Fibroblast of mammary gland (primary cell): ENCODE measurements around the gene FGF13.

Source experiments
- DNase-seq: peaks from one replicate; pipeline ENCODE4 v3.0.0-alpha.2; 2010; ENCODE audit warnings: low read depth
- H3K4me3 ChIP-seq: 2 replicates; pipeline ENCODE4 v1.5.1; 2011; ENCODE audit warnings: low read depth, mild to moderate bottlenecking, low read length, moderate library complexity; ENCODE audit not compliant: control insufficient read depth
- CTCF ChIP-seq: conservative IDR thresholded peaks from 2 replicates; pipeline ENCODE4 v1.5.1; 2011; ENCODE audit warnings: low read depth, low read length, inconsistent platforms; ENCODE audit not compliant: control insufficient read depth, insufficient read depth

The FGF13 gene

GRCh38 chrX:138708268-138708667, 3.2 kb downstream of the FGF13 start:
- TF ChIP-seq CTCF: no peak

GRCh38 chrX:138704596-138704995, 6.9 kb downstream of the FGF13 start:
- TF ChIP-seq CTCF: no peak
- no peak overlapping the region for H3K4me3 ChIP-seq
- DNase-seq: no peak

More at GRCh38 chrX:138708268-138708667, 3.2 kb downstream of the FGF13 start:
- no peak overlapping the region for H3K4me3 ChIP-seq
- no peak for DNase-seq

GRCh38 chrX:138704101-138704500, 7.4 kb downstream of the FGF13 start:
- no peak for TF ChIP-seq CTCF
- no peak overlapping the region for H3K4me3 ChIP-seq
- DNase-seq: no peak

GRCh38 chrX:138692591-138692990, 18.9 kb downstream of the FGF13 start:
- no peak for TF ChIP-seq CTCF
- H3K4me3 ChIP-seq: no peak overlapping the region

GRCh38 chrX:138691186-138691585, 20.3 kb downstream of the FGF13 start:
- H3K4me3 ChIP-seq: no peak overlapping the region
- TF ChIP-seq CTCF: no peak
- no peak for DNase-seq

More at GRCh38 chrX:138692591-138692990, 18.9 kb downstream of the FGF13 start:
- no peak for DNase-seq

GRCh38 chrX:138690591-138690990, 20.9 kb downstream of the FGF13 start:
- no peak for DNase-seq
- no peak for TF ChIP-seq CTCF
- H3K4me3 ChIP-seq: no peak overlapping the region

- no peak overlapping the region for H3K4me3 ChIP-seq
- TF ChIP-seq CTCF: no peak
- DNase-seq: no peak
These were observed 27.9 kb downstream of the FGF13 start for GRCh38 chrX:138683600-138683999.
